ENCODE measurements around the gene DAB2IP. TPM values are rescaled to one million over a fixed set of nuclear protein-coding genes. Genes with fewer than 3 reads are reported as not detected.

Gene DAB2IP
- total RNA-seq, 6 experiments from 2014 or later: 15.1 to 21.6 (median 19.0) TPM

DNA sequence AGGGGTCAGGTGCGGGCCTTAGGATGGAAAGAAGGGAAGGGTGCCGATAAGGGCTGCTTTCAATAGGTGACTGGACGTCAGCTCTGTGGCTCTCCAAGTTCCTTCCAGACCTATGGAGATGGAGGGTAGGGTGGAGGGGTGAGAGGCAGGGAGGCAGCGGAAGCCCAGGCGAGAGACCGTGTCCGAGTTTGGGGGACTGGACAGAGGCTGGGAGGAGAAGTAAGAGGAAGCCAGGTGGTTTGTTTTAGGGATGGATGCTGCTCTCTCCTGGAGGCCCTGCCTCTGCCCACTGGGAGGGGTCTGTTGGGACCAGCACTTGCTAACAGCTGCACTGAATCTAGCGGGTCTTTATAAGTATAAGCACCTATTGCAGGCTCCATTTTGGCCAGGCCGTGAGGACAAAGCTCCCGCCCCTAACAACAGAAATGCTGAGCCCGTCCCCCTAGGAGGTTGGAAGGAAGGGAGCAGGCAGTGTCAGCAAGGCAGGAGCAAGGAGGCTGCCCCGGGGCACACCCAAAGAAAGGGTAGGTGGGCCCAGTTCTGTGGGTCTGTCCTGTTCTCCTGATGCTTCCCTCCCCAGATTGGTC lies 167.5 kb downstream of the DAB2IP start:
- intact Hi-C loops (cut with DNase I): no loop called here
- Histone ChIP-seq H3K4me3 (no peak overlapping the region), H3K36me3 (no peaks in the 10 kb centered on the region), H3K4me1 (peaks cover 0 to 9% (median 0%) of the 10 kb centered on the region in 4 donors), H3K27ac (no peak overlapping the region), H3K27me3 (no peaks in the 10 kb centered on the region), H3K9me3 (no peaks in the 10 kb centered on the region)
- 69% methylated on average over 2 of the region's 12 CpGs for WGBS (ENCODE audit: insufficient coverage, low coverage, low lambda C conversion rate, missing lambda C conversion rate)
- TF ChIP-seq, protein P1, sequence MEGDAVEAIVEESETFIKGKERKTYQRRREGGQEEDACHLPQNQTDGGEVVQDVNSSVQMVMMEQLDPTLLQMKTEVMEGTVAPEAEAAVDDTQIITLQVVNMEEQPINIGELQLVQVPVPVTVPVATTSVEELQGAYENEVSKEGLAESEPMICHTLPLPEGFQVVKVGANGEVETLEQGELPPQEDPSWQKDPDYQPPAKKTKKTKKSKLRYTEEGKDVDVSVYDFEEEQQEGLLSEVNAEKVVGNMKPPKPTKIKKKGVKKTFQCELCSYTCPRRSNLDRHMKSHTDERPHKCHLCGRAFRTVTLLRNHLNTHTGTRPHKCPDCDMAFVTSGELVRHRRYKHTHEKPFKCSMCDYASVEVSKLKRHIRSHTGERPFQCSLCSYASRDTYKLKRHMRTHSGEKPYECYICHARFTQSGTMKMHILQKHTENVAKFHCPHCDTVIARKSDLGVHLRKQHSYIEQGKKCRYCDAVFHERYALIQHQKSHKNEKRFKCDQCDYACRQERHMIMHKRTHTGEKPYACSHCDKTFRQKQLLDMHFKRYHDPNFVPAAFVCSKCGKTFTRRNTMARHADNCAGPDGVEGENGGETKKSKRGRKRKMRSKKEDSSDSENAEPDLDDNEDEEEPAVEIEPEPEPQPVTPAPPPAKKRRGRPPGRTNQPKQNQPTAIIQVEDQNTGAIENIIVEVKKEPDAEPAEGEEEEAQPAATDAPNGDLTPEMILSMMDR (IDR thresholded peaks at IDR 0.05): no peak
- no peak for TF ChIP-seq POLR2A (IDR thresholded peaks at IDR 0.05)
- DNase-seq (no peak), ATAC-seq (no peak)

DNA sequence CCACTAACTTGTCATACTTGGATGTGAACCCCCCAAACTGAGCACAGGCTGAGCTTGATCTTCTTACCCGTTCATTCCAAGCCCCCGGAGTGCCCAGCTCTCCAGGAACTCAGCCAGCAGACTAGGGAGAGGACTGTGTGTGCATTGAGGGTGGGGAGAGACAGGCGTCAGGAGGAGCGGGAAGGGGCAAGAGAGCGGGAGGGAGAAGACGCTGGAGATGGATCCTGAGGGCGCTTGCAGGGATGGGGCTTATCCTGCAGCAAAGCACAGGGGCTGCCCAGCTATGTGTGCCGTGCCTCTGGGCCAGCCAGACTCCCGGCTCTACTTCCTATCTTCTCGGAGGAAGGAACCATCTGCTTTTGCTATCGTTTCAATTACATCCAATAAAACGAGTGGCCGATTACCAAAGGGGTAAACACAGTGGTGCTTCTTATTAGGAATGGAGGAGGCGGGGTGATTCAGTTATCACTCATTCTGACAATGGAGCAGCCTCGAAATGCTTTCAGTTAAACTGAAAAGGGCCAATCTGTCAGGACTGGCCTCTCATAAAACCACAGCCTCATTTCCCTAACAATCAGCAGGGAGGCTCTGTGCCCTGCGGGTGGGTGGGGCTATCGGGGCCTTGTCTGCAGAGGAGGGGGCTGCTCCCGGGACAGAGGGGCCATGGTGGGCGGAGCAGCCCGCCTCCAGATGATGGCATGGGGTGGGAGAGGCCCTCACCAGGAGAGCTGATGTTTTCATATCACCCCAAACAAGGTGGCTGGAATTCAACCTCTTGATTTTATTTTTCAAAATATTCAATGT lies 168.2 kb downstream of the DAB2IP start:
- intact Hi-C loops (cut with DNase I): no loop called here
- TF ChIP-seq POLR2A (IDR thresholded peaks at IDR 0.05): no peak
- TF ChIP-seq, protein P1 (IDR thresholded peaks at IDR 0.05): no peak
- Histone ChIP-seq H3K4me1 (peaks cover 0 to 2% (median 0%) of the 10 kb centered on the region in 4 donors), H3K9me3 (no peaks in the 10 kb centered on the region), H3K27ac (no peak overlapping the region), H3K36me3 (no peaks in the 10 kb centered on the region), H3K4me3 (no peak overlapping the region), H3K27me3 (no peaks in the 10 kb centered on the region)
- ATAC-seq (peak; percentile 20 to 35 (median 32)), DNase-seq (no peak)
- 57% methylated on average over 14 of the region's 20 CpGs for WGBS (ENCODE audit: insufficient coverage, low coverage, low lambda C conversion rate, missing lambda C conversion rate)

DNA sequence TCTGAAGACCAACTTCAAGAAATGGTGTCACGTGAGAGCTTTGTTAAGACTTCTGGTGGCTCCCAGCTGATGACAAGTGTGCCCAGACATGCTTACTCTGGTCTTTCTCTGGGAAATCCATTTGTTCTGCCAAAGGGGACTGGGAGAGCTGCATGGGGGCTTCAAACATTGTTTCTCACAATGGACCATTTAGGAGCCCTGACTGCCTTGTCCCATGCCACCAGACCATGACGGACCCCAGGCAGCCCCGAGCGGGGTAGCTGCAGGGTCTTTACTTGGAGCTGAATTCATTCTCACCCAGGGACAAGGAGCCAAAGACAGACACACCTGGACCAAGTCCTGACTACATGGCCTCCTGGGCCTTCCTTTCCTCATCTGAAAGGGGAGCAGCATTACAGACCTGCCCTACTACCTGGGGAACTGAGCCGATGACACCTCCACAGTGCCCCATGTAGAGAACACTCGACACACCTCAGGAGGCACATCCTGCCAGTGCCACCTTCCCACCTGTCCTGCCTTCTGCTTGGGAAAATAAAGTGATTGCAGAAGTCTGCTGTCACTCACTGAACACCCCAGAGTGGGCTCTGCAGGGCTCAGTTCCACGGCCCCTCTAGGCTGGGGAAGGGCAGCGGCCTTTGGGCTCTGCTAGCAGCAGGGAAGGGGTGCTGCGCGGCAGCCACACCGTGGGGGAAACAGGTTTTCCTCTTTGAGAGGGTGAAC lies 169.0 kb downstream of the DAB2IP start:
- TF ChIP-seq POLR2A (IDR thresholded peaks at IDR 0.05): no peak
- TF ChIP-seq, protein P1 (IDR thresholded peaks at IDR 0.05): no peak
- ATAC-seq (no peak), DNase-seq (no peak)

DNA sequence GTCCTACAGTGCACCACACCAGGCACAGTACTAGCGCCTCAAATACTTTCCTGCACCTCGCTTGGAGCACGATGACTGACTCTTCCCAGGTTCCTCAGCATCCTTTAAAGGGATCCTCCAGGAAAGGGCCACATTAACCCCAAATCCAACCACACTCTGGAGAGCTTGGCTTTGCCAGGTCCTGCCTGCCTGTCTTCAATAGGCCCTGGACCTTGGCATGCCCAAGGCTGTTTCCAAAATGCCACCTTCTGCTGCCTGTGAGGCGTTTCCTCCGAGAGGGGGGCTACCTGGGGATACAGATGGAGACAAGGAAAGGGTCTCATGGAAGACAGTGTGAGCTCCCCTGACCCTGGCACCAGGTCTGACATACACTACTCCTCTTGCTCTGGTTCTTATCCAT lies 169.9 kb downstream of the DAB2IP start:
- DNase-seq (no peak), ATAC-seq (no peak)
- WGBS (ENCODE audit: insufficient coverage, low coverage, low lambda C conversion rate, missing lambda C conversion rate): 93% methylated on average over 3 of the region's 5 CpGs

More for the DNA sequence above, 169.0 kb downstream of the DAB2IP start:
- Histone ChIP-seq H3K27me3 (no peaks in the 10 kb centered on the region), H3K27ac (no peak overlapping the region), H3K4me1 (no peaks in the 10 kb centered on the region), H3K9me3 (no peaks in the 10 kb centered on the region), H3K36me3 (no peaks in the 10 kb centered on the region), H3K4me3 (no peak overlapping the region)
- intact Hi-C loops (cut with DNase I): no loop called here
- WGBS (ENCODE audit: insufficient coverage, low coverage, low lambda C conversion rate, missing lambda C conversion rate): 100% methylated on average over 1 of the region's 11 CpGs

More for the DNA sequence above, 169.9 kb downstream of the DAB2IP start:
- Histone ChIP-seq H3K9me3 (no peaks in the 10 kb centered on the region), H3K4me3 (no peak overlapping the region), H3K4me1 (no peaks in the 10 kb centered on the region), H3K27ac (no peak overlapping the region), H3K27me3 (no peaks in the 10 kb centered on the region), H3K36me3 (no peaks in the 10 kb centered on the region)
- intact Hi-C loops (cut with DNase I): no loop called here
- TF ChIP-seq POLR2A (IDR thresholded peaks at IDR 0.05): no peak
- TF ChIP-seq, protein P1 (IDR thresholded peaks at IDR 0.05): no peak
